C1 segment of cervical spinal cord (tissue), 14 donors: ENCODE measurements around the gene NETO2.
"Not testable (repeated sequence)": the region's sequence is repeated elsewhere in the genome, so short reads cannot be mapped to it uniquely, and the experiment has no call there.

Experiments used
- DNase-seq, 14 donors: peaks; one replicate each; lab custom pipeline; 2025; lab: John Stamatoyannopoulos, UW

Gene NETO2

GRCh38 chr16:47136099-47136842 lies 7.5 kb downstream of the NETO2 start:
- DNase-seq, result no peak

DNA sequence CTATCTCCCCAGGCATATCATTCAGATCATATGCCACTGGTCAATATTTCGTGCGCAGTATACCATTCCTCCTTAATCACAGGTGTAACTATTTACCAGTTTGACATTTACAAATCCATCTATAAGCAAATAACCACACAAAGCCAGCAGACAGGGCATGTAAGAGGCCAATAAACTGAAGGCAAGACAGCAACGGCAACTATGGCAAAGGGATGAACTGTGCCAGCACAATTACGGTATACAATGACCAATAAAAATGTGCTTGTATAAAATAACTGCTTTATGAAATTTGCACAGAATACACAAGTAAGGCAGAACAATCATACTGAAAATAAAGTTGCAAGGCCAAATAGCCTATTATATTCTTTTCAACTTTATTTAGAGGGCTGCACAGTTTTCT lies 9.2 kb downstream of the NETO2 start:
- DNase-seq, result no peak

DNA sequence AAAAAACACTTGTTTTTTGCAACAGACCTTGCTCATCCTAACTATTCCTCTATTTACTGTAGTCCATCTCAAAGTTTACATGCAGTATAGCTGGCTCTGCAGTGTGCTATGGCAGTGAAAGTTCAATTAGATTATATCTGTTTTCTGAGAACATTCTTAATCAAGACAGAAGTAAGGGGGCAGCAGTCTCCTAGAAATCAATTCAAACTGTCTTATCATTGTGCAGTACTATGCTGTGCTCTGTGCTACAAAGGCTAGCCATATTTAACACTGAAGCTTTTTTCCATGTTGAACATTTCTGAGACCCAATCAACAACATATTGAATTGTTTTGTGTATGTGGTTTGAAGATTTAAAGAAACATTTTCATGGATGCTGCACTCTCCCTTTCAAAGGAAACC lies 11.4 kb downstream of the NETO2 start:
- DNase-seq, result no peak

DNA sequence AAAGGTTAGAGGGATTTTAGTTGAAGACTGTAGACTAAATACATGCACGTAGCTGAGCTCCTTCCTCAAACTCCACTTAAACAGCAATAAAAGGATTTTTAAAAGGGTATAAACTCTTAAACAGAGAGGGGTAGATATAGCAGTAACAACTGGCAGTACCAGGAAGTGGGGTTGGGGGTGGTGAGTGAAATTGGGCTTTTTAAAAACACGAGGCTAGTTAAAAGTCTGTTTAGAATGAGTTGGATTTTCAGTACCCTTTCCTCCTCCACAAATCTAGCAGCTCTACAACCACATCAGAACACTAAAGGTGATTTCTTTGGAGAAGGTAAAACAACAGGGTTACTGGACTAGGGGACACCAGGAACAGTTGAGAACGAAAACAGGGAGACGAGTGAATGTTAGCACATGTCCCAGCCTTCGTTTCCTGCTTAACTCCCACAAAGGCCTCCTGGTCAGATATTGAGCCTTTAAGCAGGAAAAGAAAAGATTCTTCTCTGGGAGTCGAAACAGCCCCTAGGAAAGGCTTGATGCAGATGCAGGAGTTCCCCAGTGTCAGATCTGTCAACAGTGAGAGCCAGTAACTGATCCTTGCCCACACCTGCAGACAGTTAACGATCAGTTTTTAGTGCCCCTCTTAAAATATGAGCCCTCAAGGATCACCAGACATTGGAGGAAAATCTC lies 13.8 kb downstream of the NETO2 start:
- no peak for DNase-seq

DNA sequence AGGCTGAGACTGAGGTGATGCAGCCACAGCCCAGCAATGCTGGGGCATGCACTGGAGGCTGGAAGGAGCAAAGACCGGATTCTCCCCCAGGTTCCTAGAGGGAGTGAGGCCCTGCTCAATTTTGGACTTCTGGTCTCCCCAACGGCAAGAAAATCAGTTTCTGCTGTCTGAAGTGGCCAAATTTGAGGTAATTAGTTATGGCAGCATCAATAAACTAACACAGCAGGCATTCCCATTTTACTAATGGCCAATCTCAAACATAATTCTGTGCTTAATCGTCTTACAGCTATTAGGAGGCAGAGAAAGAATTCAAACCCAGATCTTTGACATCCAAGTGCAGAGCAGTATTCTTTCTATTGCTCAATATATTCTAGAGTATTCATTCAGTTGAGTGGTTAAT lies 16.2 kb downstream of the NETO2 start:
- DNase-seq, result no peak

DNA sequence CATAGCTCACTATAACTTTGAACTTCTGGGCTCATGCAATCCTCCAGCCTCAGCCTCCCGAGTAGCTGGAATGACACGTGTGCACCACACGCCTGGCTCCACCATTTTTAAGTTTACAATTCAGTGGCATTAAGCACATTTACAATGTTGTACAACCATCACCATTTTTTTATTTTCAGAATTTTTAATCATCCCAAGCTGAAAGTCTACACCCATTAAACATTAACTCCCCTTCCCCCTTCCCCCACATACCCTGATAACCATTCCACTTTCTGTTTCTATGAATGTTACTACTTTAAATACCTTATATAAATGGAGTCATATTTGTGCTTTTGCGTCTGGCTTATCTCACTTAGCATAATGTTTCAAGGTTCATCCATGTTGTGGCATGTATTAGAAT lies 18.0 kb downstream of the NETO2 start:
- DNase-seq, result no peak

GRCh38 chr16:47113130-47113529 lies 30.6 kb downstream of the NETO2 start:
- DNase-seq, result no peak

- DNase-seq, result no peak
These were observed 32.8 kb downstream of the NETO2 start for GRCh38 chr16:47110939-47111338.

DNA sequence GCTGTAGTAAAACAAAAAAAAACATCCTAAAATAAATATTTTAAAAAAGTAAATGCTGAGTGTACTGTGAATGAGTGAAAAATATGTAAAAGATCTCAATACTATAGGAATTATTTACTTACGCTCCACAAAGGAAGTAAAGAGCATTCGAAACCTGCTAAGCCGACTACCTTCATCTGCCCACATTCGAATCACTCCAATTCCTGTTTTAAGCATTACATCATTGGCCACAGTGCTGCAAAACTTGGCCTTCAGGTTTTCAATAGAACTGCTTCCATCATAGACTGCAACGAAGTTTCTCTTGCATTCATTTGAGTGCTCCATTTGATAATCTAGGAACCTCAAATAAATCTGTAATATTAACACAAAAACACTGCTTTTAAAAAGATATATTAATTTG lies 34.4 kb downstream of the NETO2 start:
- no peak for DNase-seq

- DNase-seq, result not testable (repeated sequence)
These were observed 40.8 kb downstream of the NETO2 start for GRCh38 chr16:47102921-47103320.

DNA sequence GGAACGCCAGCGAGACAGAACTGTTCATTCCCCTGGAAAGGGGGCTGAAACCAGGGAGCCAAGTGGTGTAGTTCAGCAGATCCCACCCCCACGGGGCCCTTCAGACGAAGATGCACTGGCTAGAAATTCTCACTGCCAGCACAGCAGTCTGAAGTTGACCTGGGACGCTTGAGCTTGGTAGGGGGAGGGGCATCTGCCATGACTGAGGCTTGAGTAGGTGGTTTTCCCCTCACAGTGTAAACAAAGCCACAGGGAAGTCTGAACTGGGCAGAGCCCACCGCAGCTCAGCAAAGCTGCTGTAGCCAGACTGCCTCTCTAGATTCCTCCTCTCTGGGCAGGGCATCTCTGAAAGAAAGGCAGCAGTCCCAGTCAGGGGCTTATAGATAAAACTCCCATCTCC lies 46.6 kb downstream of the NETO2 start:
- DNase-seq, result not testable (repeated sequence)

DNA sequence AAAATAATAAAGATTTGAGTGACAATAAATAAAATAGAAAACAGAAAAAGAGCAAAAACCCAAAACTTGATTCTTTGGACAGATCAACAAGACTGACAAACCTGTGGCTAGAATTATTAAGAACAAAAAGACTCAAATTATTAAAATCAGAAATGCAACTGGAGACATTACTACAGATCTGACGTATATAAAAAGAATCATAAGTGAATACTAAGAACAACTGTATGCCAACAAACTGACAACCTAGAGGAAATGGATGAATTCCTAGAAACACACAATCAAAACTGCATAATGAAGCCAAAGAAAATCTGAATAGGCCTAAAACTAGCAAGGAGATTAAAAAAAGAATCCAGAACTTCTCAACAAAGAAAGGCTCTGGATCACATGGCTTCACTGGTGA lies 47.4 kb downstream of the NETO2 start:
- no peak for DNase-seq

- DNase-seq, result no peak
These were observed 59.5 kb downstream of the NETO2 start for GRCh38 chr16:47084198-47084597.

GRCh38 chr16:47082099-47082865 lies 61.5 kb downstream of the NETO2 start:
- no peak for DNase-seq

GRCh38 chr16:47081115-47081514 lies 62.6 kb downstream of the NETO2 start:
- DNase-seq, result no peak

DNA sequence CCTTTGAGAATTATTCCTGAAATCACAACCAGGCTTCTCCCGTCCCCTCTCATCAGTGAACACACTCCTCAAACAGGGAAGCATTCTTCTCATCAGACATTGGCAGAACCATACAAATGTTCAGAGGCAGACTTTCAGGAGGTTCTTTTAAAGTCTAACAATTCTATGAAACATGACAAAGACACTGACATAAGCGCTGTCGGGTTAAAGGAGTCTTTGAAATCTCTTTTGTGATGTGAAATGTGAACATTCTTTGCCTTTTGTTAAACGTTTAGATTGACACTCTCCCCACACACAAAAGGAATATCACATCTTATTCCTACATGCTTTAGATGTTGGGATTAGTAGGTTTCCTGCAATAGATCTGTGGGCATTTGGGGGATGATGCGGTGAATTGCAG lies 63.9 kb downstream of the NETO2 start:
- DNase-seq, result no peak

- no peak for DNase-seq
These were observed 70.3 kb downstream of the NETO2 start for GRCh38 chr16:47073223-47074155.

- no peak for DNase-seq
These were observed 71.6 kb downstream of the NETO2 start for GRCh38 chr16:47072158-47072557.

DNA sequence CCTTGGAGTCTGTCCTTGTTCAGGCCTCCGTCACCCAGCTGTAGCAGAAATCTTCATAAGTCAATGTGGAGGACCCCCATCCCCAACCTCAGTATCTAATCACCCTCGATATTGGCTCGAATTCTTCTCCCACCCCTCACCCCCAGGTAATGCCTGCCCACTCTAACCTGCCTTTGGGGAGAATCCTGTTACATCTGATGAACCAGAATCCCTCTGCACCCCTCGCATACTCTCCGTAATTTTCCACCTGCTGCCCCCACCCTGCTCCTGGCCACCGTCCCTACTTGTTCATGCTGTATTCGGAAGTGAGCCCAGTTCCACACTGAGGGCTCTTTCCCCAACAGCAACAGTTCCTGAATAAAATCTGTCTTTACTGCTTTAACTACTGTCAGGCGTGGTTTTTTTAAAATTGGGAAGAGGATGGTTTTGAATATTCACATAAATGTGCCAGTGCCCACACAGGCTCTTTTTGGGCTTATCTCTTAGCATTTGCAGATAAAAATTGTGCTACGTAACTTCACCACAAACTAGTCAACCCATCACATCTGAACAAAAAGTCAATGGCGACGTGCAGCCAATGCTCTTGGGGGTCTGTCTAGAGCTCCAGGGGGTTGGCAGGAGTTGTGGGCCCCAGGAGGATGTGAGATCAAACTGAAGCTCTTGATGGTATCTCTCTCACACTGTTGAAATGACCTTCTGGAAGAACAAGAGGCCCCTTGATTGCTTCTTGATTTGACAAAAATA lies 73.7 kb downstream of the NETO2 start:
- DNase-seq, result no peak

- DNase-seq, result no peak
These were observed 74.4 kb downstream of the NETO2 start for GRCh38 chr16:47069313-47069712.

DNA sequence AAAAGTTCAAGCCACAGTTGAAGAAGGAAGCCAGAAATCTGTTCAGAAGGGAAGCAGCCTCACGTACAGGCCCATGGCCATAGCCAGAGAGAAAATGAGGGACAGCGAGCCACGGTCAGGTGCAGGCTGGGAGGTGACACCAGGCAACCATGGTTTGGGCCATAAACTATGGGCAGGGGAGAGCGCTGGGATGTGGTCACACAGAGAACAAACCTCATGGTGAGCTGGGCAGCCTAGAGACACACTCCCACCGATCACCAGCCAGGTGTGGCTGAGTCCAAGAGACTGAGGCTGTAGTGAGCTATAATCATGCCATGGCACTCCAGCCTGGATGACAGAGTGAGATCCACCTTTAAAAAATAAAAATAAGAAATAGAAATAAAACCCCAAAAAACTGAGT lies 76.5 kb downstream of the NETO2 start:
- no peak for DNase-seq
